Retinal pigment epithelial cell (primary cell): ENCODE results near the gene RPS25.
"Not testable (repeated sequence)": the region's sequence is repeated elsewhere in the genome, so short reads cannot be mapped to it uniquely, and the experiment has no call there.

ENCODE experiments used
- DNase-seq: peaks from one replicate; pipeline ENCODE4 v3.0.0-alpha.2; 2010; ENCODE audit warnings: low read depth
- H3K4me3 ChIP-seq: 2 replicates; pipeline ENCODE4 v1.5.1; 2011; ENCODE audit warnings: mild to moderate bottlenecking, low read length, control low read depth, moderate library complexity
- CTCF ChIP-seq: conservative IDR thresholded peaks from 2 replicates; pipeline ENCODE4 v1.5.1; 2011; ENCODE audit warnings: low read depth, low read length, control low read depth, inconsistent platforms

RPS25 gene

GRCh38 chr11:118998822-118999221, 19.3 kb downstream of the RPS25 start:
- H3K4me3 ChIP-seq: peak overlapping the region; percentile 90
- TF ChIP-seq CTCF: no peak
- DNase-seq: peak; percentile 86

DNA sequence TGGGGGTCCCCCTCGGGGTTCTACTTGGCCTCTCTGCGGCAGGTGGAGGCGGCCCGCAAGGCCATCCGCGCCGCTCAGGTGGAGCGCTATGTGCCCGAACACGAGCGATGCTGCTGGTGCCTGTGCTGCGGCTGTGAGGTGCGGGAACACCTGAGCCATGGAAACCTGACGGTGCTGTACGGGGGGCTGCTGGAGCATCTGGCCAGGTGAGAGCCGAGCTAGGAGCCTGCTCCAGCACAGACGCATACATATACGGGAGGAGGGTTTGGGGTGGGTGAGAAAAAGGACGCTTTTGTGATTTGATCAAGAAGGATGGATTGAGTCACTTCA, 19.8 kb downstream of the RPS25 start:
- H3K4me3 ChIP-seq: peak overlapping the region; percentile 90
- DNase-seq: no peak
- no peak for TF ChIP-seq CTCF

DNA sequence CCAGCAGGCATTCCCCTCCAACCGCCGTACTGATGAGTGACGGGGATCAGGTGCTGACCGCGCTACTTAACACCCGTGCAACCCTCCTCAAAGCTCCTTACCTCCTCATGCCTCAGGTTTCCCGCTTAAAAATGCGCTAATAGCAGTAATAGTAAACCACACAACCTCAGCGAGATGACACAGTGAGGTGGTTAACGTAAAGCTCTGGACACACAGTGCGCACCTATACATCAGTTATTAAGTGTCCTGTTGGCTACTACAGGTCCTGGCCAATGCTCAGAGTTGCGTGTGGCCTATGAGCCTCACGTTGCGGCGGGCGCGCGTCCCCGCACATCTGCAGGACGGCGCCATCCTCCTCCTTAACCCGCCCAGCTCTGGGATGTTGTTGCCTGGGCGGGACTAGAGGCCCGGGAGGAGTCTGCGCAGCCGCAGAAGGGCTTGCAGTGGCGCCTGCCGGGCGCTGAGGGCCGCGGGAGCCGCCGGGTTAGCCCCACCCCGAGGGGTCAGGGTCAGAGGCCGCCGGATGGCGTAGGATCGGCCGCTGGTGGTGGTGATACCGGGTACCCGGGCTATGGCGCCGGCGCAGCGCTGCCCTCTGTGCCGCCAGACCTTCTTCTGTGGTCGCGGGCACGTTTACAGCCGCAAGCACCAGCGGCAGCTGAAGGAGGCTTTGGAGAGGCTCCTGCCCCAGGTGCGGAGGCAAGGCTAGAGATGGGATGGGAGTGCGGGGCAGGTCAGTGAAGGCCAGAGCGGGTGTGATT, 20.3 kb downstream of the RPS25 start, which contains the start of gene CENATAC:
Gene CENATAC (plus strand): TSS at position 512 of the 761 bp plus-strand sequence. CDS start 60 bp downstream, at position 572.
- no peak for TF ChIP-seq CTCF
- DNase-seq: peak; percentile 39
- peak within 1 kb of the TSS; percentile 90 for H3K4me3 ChIP-seq

DNA sequence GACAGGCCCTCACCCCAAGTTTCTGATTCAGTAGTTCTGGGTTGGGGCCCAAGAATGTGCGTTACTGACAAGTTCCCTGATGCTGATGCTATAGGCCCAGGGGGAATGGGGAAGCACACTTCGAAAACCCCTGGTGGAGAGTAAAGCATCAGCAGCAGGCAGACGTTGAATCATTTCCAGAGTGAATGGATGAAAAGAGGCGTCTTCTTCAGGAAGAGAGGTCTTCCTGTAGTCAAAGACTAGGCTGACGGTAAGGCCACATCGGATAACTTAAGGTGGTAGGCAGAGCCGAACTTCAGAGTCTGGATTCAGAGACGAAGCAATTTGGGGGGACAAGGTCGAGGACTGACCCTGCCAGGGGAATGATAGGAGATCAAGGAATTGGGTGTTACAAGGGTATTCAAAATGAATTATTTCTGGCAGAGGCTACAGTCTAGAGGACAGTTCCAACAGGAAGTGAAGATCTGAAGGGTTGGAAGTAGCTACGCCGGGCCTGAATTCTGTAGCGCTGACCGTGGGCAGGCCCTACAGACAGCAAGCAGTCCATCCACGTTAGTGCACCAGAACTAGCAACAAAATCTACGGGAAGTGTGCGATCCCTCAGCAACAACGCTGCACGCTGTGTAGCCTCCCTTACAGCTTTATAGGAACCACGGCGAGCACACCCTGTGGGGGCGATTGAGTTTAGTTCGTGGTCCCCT, 21.1 kb downstream of the RPS25 start:
- DNase-seq: no peak

GRCh38 chr11:118991486-118992038, 26.6 kb downstream of the RPS25 start:
- DNase-seq, H3K4me3 ChIP-seq: not testable (repeated sequence)

More for the DNA sequence above, 21.1 kb downstream of the RPS25 start:
- peak overlapping the region; percentile 90 for H3K4me3 ChIP-seq
- peak; percentile 22 for TF ChIP-seq CTCF

DNA sequence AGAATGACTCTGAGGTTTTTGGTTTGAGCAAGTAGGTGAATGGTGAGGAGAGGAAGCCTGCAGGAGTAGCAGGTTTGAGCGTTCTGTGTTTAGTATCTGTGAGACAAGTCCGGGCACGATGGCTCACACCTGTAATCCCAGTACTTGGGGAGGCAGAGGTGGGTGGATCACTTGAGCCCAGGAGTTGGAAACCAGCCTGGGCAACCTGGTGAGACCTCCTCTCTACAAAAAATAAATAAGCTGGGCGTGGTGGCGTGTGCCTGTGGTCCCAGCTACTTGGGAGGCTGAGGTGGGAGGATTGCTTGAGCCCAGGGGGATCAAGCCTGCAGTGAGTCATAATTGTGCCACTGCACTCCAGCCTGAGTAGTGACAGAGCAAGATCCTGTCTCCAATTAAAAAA, 29.9 kb downstream of the RPS25 start:
- H3K4me3 ChIP-seq: no peak overlapping the region
- no peak for TF ChIP-seq CTCF
- no peak for DNase-seq

DNA sequence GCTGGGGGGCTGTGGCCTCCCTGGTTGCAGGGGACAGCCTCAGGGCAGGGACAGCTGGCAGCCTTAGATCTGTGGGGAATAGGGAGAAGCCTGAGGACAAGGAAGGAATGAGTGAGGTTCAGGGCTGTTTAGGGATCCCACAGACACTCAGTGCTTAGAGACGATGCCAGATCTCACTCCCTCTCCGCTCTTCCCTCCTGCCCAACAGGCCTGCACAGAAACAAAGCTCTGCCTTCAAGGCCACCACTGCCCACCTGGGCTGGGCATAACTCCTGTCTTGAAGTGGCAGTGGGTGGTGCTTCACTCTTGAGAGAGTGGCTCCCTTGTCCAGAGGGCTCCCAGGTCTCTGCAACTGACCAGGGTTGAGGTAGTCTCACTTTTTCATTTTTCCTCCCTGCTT, 33.3 kb downstream of the RPS25 start:
- no peak overlapping the region for H3K4me3 ChIP-seq
- no peak for TF ChIP-seq CTCF
- DNase-seq: no peak

DNA sequence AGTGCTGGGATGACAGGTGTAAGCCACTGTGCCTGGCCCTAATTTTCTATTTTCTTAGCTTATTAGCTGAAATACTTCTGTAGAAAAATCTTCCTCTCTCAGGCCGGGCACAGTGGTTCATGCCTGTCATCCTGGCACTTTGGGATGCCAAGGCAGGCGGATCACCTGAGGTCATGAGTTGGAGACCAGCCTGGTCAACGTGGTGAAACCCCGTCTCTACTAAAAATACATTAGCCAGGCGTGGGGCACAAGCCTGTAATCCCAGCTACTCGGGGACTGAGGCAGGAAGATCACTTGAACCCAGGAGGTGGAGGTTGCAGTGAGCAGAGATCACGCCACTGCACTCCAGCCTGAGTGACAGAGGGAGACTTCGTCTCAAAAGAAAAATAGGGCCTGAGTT, 33.8 kb downstream of the RPS25 start:
- not testable (repeated sequence) for DNase-seq, H3K4me3 ChIP-seq
